Ascending aorta (tissue), 2 donors: Measurements from ENCODE around the gene SH3BP5. TPM values are rescaled to one million over a fixed set of nuclear protein-coding genes. Genes with fewer than 3 reads are reported as not detected.

Source experiments
- DNase-seq, 2 donors: peaks; one replicate each; pipeline ENCODE4 v3.0.0-alpha.2; 2019; ENCODE audit warnings: low spot score in 2 of 2
- H3K27ac ChIP-seq, 2 donors: fragments of 200-600 bp; sonication (generic); one replicate each; pipeline ENCODE4 v1.5.1; 2016 to 2017; ENCODE audit warnings: mild to moderate bottlenecking in 1 of 2
- H3K27me3 ChIP-seq: fragments of 200-600 bp; sonication (generic); one replicate; pipeline ENCODE4 v1.5.1; 2017
- H3K36me3 ChIP-seq, 2 donors: fragments of 200-600 bp; sonication (generic); one replicate each; pipeline ENCODE4 v1.5.1; 2016
- H3K4me1 ChIP-seq, 2 donors: fragments of 200-600 bp; sonication (generic); one replicate each; pipeline ENCODE4 v1.5.1; 2016 to 2017; ENCODE audit warnings: mild to moderate bottlenecking in 1 of 2
- H3K4me3 ChIP-seq, 2 donors: fragments of 200-600 bp; sonication (generic); one replicate each; pipeline ENCODE4 v1.5.1; 2016 to 2017; ENCODE audit warnings: mild to moderate bottlenecking in 1 of 2
- H3K9me3 ChIP-seq, 2 donors: fragments of 200-600 bp; sonication (generic); one replicate each; pipeline ENCODE4 v1.5.1; 2016
- intact Hi-C: fragments of 100-400 bp; cut with DNase I; formaldehyde crosslinking; loops from one replicate; pipeline ENCODE4 v1.15.1; 2023
- total RNA-seq: library from RNA; depleted of rRNA; stranded (reverse); fragments of >200 nt; gene quantifications from one replicate; pipeline ENCODE4 v1.1.0, GENCODE V29; 2016
- TF ChIP-seq, protein P1 (sequence below), 3 experiments: fragments of 200-600 bp in 2 of 3; fragments of 450-650 bp in 1 of 3; sonication (generic) in 2 of 3; IDR thresholded peaks; one replicate each; pipeline ENCODE4 v1.5.1; 2016 to 2019; ENCODE audit warnings: antibody characterized with exemption in 3 of 3, mild to moderate bottlenecking in 1 of 3, moderate library complexity in 1 of 3

The SH3BP5 gene
- total RNA-seq, 1 donor from 2014 or later, result 65.9 TPM

DNA sequence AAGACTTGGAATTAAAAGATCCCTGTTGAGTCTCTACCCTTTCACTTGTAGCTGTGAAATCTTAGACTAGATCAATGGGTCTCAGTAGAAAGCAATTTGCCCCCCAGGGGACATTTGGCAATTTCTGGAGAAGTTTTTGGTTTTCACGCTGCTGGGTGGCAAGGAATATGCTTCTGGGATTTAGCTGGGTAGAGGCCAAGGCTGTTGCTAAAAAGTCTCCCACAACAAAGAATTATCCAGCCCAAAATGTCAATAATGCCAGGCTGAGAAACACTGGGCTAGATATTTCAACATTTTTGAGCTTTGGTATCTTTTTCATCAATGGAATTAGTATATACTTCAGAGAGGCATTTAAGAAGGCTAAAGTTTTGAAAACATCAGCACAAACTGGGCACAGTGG, 117.6 kb downstream of the SH3BP5 start:
- H3K4me1 ChIP-seq, result peaks cover 0 to 8% of the 10 kb centered on the region in 2 donors
- DNase-seq, result no peak
- no peak overlapping the region for H3K27ac ChIP-seq
- no peak overlapping the region for H3K4me3 ChIP-seq
- H3K36me3 ChIP-seq, result peaks cover 47 to 72% of the 10 kb centered on the region in 2 donors
- H3K27me3 ChIP-seq, result no peaks in the 10 kb centered on the region
- intact Hi-C loops, result loop anchor here (5.0 kb wide), 1 partner anchor 183 kb away; no protein-coding TSS in a partner anchor
- H3K9me3 ChIP-seq, result no peaks in the 10 kb centered on the region
- TF ChIP-seq, protein P1, sequence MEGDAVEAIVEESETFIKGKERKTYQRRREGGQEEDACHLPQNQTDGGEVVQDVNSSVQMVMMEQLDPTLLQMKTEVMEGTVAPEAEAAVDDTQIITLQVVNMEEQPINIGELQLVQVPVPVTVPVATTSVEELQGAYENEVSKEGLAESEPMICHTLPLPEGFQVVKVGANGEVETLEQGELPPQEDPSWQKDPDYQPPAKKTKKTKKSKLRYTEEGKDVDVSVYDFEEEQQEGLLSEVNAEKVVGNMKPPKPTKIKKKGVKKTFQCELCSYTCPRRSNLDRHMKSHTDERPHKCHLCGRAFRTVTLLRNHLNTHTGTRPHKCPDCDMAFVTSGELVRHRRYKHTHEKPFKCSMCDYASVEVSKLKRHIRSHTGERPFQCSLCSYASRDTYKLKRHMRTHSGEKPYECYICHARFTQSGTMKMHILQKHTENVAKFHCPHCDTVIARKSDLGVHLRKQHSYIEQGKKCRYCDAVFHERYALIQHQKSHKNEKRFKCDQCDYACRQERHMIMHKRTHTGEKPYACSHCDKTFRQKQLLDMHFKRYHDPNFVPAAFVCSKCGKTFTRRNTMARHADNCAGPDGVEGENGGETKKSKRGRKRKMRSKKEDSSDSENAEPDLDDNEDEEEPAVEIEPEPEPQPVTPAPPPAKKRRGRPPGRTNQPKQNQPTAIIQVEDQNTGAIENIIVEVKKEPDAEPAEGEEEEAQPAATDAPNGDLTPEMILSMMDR (IDR thresholded peaks at IDR 0.05), result no peak

DNA sequence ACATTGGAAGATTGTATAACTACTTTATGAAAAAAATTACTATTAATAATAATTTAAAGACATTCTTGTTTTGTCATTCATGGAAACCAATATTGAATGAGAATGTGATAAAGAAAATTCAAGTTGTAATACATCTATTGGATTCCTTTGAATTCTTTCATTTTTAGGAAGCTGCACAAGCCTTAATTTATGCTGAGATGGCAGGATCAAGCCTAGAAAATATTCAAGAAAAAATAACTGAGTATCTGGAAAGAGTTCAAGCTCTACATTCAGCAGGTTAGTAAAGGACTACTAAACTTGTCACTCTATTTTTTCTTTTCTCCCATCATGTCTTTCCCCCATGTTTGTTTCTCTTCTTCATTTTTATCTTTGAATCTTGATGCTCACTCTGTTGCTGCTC, 120.4 kb downstream of the SH3BP5 start:
- H3K9me3 ChIP-seq, result no peaks in the 10 kb centered on the region
- H3K4me1 ChIP-seq, result peaks cover 0 to 27% of the 10 kb centered on the region in 2 donors
- no peak for DNase-seq
- peaks cover 26 to 51% of the 10 kb centered on the region in 2 donors for H3K36me3 ChIP-seq
- no peak overlapping the region for H3K27ac ChIP-seq
- intact Hi-C loops, result no loop called here
- H3K27me3 ChIP-seq, result no peaks in the 10 kb centered on the region
- no peak overlapping the region for H3K4me3 ChIP-seq
- TF ChIP-seq, protein P1 (IDR thresholded peaks at IDR 0.05), result no peak

DNA sequence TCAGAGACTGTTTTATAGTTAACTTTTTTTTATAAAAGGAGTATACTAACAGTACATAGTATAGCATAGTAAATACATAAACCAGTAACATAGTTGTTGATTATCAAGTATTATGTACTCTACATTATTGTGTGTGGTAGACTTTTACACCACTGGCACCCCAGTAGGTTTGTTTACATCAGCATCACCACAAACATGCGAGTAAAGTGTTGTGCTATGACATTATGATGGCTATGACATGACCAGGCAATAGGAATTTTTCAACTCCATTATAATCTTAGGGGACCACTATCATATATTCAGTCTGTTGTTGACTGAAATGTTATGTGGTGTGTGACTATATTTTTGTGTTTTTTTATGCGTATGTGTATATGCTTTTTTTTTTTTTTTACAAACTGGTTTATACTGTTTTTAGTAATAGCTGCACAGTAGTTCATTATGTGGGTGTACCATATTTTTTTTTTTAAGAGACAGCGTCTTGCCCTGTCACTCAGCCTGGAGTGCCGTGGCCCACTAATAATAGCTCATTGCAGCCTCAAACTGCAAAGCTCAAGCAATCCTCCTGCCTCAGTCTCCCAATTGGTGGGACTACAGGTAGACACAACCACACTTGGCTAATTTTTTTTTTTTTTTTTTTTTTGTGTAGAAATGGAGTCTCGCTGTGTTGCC, 124.4 kb downstream of the SH3BP5 start:
- peak overlapping the region in 1 of 2 donors; percentile 91 for H3K27ac ChIP-seq
- TF ChIP-seq, protein P1 (IDR thresholded peaks at IDR 0.05), result no peak
- intact Hi-C loops, result loop anchor here (2.0 to 10.0 kb wide), 7 partner anchors 59 to 1031 kb away; partner anchors contain the start of genes CCDC174, EAF1, LSM3 and METTL6
- peaks cover 8 to 22% of the 10 kb centered on the region in 2 donors for H3K36me3 ChIP-seq
- no peaks in the 10 kb centered on the region for H3K9me3 ChIP-seq
- DNase-seq, result no peak
- H3K4me3 ChIP-seq, result peak overlapping the region; percentile 89 to 99
- H3K4me1 ChIP-seq, result peaks cover 0 to 27% of the 10 kb centered on the region in 2 donors
- H3K27me3 ChIP-seq, result no peaks in the 10 kb centered on the region

DNA sequence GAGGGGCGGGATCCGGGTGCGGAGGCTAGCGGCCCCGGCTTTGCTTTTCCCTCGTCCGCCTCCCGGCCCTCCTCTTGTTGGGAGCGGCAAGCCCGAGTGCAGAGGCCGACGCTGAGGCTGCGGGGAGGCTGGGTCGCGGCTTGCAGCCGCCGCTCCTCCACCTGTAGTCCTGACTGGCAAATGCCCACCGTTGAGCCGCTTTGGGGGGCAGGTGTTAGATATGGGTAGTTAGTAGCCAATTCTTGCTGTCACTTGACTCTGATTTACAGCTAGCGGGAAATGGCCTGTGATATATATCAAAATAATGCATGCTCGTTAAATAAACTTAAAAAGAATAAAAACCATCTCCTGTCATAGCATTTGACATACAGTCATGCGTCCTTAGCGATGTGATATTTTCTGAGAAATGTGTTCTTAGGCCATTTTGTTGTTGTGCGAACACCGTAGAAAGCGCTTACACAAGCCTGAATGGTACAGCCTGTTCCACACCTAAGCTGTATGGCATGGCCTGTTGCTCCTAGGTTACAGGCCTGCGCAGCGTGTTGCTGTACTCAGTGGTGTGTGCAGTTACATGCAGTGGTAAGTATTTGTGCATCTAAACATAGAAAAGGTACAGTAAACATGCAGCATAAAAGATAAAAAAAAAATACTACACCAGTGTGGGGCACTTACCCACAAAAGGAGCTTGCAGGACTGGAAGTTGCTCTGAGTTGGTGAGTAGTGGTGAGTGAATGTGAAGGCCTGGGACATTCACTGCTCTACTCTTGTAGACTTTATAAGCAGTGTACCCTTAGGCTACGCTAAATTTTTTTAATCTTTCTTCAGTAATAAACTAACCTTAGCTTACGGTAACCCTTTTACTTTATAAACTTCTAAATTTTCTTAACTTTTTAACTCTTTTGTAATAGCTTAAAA, 125.5 kb downstream of the SH3BP5 start:
- no peak for DNase-seq

More for the DNA sequence above, 125.5 kb downstream of the SH3BP5 start:
- Histone ChIP-seq H3K27me3 (no peaks in the 10 kb centered on the region), H3K4me3 (peak overlapping the region; percentile 89 to 99), H3K36me3 (peaks cover 8 to 11% of the 10 kb centered on the region in 2 donors), H3K27ac (peak overlapping the region; percentile 91 to 97), H3K4me1 (peaks cover 0 to 27% of the 10 kb centered on the region in 2 donors), H3K9me3 (no peaks in the 10 kb centered on the region)
- intact Hi-C loops, result loop anchor here (2.0 to 10.0 kb wide), 7 partner anchors 60 to 1030 kb away; partner anchors contain the start of genes CCDC174, EAF1, LSM3 and METTL6
- TF ChIP-seq, protein P1 (IDR thresholded peaks at IDR 0.05), result no peak
